ENCODE measurements around the gene KCNQ1. TPM values are rescaled to one million over a fixed set of nuclear protein-coding genes. Genes with fewer than 3 reads are reported as not detected.
A peak's percentile ranks its signal among the peaks of the same experiment; 100 is the strongest.

Gene KCNQ1
- polyA plus RNA-seq, 1 of the 3 experiments (the other 2 are of a cell fraction) = 0.05 TPM

DNA sequence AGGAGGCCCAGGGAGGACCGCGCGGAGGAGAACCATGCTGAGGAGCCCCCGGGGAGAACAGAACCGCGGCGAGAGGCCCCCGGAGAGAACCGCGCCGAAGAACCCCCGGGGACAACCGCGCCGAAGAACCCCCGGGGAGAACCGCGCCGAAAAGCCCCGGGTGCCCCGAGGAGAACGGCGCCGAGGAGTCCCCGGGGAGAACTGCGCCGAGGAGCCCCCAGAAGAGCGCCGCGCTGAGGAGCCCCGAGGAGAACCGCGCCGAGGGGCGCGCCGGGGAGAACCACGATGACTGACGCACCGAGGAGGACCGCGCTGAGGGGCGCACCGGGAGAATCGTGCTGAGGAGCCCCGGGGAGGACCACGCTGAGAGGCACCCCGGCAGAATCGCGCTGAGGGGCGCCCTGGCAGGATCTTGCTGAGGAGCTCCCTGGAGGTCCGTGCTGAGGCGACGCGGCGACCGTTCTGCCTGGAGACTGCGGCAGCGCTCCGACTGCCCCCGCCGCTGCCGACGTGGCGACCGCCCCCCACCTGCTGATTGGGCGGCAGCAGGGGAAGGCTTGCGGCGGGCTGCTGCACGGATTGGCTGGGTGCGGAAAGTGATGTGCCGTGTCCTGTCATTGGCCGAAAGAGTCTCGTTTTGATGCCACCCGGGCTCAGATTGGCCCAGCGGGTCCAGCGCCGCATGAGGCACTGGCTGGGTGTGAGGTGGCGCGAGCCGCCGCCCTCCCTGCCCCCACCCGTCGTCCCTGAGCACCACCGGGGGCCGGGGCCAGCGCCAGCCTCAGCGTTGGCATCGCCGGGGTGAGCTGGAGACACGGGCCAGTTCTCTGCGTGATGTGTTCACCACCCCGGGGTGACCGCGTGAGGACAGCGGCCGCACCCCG lies 255.0 kb downstream of the KCNQ1 start, which contains the start of gene KCNQ1OT1 (continued):
- TF ChIP-seq, protein P1, sequence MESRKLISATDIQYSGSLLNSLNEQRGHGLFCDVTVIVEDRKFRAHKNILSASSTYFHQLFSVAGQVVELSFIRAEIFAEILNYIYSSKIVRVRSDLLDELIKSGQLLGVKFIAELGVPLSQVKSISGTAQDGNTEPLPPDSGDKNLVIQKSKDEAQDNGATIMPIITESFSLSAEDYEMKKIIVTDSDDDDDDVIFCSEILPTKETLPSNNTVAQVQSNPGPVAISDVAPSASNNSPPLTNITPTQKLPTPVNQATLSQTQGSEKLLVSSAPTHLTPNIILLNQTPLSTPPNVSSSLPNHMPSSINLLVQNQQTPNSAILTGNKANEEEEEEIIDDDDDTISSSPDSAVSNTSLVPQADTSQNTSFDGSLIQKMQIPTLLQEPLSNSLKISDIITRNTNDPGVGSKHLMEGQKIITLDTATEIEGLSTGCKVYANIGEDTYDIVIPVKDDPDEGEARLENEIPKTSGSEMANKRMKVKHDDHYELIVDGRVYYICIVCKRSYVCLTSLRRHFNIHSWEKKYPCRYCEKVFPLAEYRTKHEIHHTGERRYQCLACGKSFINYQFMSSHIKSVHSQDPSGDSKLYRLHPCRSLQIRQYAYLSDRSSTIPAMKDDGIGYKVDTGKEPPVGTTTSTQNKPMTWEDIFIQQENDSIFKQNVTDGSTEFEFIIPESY (IDR thresholded peaks at IDR 0.05; ENCODE audit: borderline replicate concordance, low read depth) = no peak
- TF ChIP-seq, protein P2, sequence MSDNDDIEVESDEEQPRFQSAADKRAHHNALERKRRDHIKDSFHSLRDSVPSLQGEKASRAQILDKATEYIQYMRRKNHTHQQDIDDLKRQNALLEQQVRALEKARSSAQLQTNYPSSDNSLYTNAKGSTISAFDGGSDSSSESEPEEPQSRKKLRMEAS (IDR thresholded peaks at IDR 0.05; ENCODE audit: low read depth) = peak; percentile 31; the same call in 1 of the 2 replicates
- TF ChIP-seq SIN3A (IDR thresholded peaks at IDR 0.05; ENCODE audit: borderline replicate concordance, low read depth, low read length) = no peak
- no peak for TF ChIP-seq EZH2phosphoT487 (IDR thresholded peaks at IDR 0.05; ENCODE audit: borderline replicate concordance, low read depth)
- no peak for TF ChIP-seq GABPA (IDR thresholded peaks at IDR 0.05; ENCODE audit: low read depth)
- TF ChIP-seq, protein P3, sequence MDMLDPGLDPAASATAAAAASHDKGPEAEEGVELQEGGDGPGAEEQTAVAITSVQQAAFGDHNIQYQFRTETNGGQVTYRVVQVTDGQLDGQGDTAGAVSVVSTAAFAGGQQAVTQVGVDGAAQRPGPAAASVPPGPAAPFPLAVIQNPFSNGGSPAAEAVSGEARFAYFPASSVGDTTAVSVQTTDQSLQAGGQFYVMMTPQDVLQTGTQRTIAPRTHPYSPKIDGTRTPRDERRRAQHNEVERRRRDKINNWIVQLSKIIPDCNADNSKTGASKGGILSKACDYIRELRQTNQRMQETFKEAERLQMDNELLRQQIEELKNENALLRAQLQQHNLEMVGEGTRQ (IDR thresholded peaks at IDR 0.05; ENCODE audit: borderline replicate concordance, low read depth, low read length) = no peak
- no peak for TF ChIP-seq EP300 (IDR thresholded peaks at IDR 0.05; ENCODE audit: borderline replicate concordance in 1 of 2, low read depth in 1 of 2, low read length in 1 of 2)
- no peak for TF ChIP-seq FOXJ3 (CRISPR knock-in tag; IDR thresholded peaks at IDR 0.05)
- TF ChIP-seq TEAD4 (IDR thresholded peaks at IDR 0.05; ENCODE audit: borderline replicate concordance, insufficient read depth) = no peak

DNA sequence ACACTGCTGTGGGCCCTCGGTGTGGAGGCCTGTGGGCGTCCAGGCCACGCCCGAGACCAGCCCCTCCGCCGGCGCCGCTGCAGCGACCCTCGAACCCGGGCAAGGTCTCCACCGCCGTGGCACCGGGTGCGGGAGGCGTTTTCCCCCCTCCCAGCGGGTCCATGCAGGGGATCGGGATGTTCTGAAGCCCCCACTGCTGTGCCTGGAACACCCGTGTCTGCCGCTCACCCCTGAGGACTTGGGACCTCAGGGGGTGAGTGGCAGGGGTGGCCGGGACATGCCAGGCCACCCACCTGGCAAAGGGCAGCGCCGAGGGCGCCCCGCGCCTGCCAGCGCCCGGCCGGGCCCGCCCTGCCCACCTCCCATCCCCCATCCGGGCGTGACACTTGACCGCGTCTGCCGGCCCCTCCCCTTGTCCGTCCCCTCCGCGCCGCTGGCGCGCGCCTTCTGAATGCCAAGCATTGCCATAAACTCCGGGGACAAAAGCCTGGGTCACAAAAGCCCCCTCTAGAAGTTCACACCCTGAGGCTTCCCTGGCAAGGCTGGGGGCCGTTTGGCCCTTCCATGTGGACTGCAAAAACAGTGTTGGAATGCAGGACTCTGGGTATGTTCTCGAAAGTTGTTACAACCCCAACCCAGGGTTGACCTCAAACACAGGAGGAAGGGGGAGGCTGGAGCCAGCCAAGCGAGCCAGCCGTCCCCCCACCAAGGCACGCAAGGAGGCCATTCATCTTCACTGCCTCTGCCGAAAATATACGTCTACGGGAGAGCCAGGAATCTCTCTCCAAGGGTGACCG lies 255.8 kb downstream of the KCNQ1 start:
- TF ChIP-seq EZH2phosphoT487 (IDR thresholded peaks at IDR 0.05; ENCODE audit: borderline replicate concordance, low read depth) = no peak
- peak; percentile 16 for TF ChIP-seq CHD2 (IDR thresholded peaks at IDR 0.05; ENCODE audit: low read length, partially characterized antibody)
- TF ChIP-seq GABPA (IDR thresholded peaks at IDR 0.05; ENCODE audit: low read depth) = no peak
- peak overlapping the region; percentile 86 for H3K9ac ChIP-seq
- peak; percentile 79 for DNase-seq
- peak overlapping the region; percentile 35; the same call in 1 of the 2 replicates for H2AFZ ChIP-seq (ENCODE audit: low read depth)
- H3K4me3 ChIP-seq (ENCODE audit: low read depth in 2 of 2, low read length in 1 of 2) = peak overlapping the region; percentile 67 to 70
- no peaks in the 10 kb centered on the region for H3K36me3 ChIP-seq (replicated peaks in 1 of 2; ENCODE audit: control insufficient read depth in 1 of 2, insufficient read depth in 2 of 2, low read length in 1 of 2)
- H3K4me1 ChIP-seq (ENCODE audit: control insufficient read depth in 1 of 2, insufficient read depth in 2 of 2, low read depth in 1 of 2, low read length in 1 of 2) = peaks cover 0 to 34% of the 10 kb centered on the region in 2 experiments; a peak in 1 of 4 replicates
- WGBS (ENCODE audit: low lambda C conversion rate) = 57% methylated on average over 12 of the region's 52 CpGs
- H4K20me1 ChIP-seq (ENCODE audit: insufficient read depth) = peaks cover 30% of the 10 kb centered on the region
- no peaks in the 10 kb centered on the region for H3F3A ChIP-seq (replicated peaks; ENCODE audit: insufficient read depth)
- H3K9me2 ChIP-seq = no peaks in the 10 kb centered on the region
- no peaks in the 10 kb centered on the region for H3K9me3 ChIP-seq
- peak overlapping the region; percentile 60 to 87 for H3K27ac ChIP-seq (ENCODE audit: low read depth in 2 of 2, low read length in 1 of 2)
- ChIA-PET POLR2A (interaction anchor here (0.6 to 2.0 kb wide), 14 partner anchors 8 to 186 kb away, joined by 3 to 16 read pairs (median 4); no protein-coding TSS in a partner anchor), CTCF (interaction anchor here (0.6 to 2.0 kb wide), 3 partner anchors 78 to 169 kb away, joined by 3 to 7 read pairs (median 4); no protein-coding TSS in a partner anchor)
- peaks cover 41% of the 10 kb centered on the region for H3K79me2 ChIP-seq (ENCODE audit: insufficient read depth)
- H3K4me2 ChIP-seq = peak overlapping the region; percentile 88
- no peaks in the 10 kb centered on the region for H3K27me3 ChIP-seq (ENCODE audit: insufficient read depth)

Data from SK-N-SH (cell line).